NAMALWA (cell line): ENCODE measurements around the gene GRID1.
"Not testable (repeated sequence)": the region's sequence is repeated elsewhere in the genome, so short reads cannot be mapped to it uniquely, and the experiment has no call there.

ENCODE experiments used
- DNase-seq: peaks from one replicate; pipeline ENCODE4 v3.0.0-alpha.2; 2015; ENCODE audit warnings: low spot score

The GRID1 gene

DNA sequence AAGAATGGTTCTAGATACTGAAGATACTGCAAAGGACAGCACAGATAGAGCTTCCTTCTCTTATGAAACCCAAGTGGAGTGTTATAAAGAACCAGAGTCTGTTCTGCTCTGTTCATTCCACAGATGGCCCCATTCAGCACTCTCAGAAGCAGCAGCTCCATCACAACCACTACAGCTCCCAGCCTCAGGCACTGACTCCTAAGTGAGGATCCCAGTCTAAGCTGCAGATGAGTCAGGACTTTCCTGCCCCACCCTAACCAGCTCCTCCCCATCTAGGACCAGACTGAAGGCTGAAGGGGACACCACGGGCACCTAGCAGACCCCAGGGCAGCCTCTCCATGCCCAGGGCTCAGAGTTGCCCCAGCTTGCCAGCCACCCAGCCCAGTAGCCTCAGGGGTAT lies 379.8 kb downstream of the GRID1 start:
- no peak for DNase-seq

DNA sequence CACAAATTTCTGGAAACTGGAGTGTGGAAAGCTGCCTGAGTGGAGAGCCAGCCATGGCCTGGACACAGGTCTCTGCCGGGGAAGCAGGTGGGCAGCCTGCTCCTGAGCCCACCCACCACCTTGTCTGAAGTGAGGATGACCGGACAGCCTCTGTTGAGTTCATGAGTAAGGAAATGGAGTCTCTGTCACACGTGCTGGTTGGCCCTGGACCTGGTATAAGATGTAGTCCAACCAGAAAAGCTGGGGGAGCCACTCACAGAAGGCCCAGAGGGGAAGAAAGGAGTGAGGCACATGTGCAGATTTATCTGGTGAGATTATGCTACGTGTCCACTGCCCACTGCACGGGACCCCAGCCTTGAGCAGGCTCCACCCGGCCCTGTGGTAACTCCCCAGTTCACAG lies 383.5 kb downstream of the GRID1 start:
- DNase-seq = no peak

DNA sequence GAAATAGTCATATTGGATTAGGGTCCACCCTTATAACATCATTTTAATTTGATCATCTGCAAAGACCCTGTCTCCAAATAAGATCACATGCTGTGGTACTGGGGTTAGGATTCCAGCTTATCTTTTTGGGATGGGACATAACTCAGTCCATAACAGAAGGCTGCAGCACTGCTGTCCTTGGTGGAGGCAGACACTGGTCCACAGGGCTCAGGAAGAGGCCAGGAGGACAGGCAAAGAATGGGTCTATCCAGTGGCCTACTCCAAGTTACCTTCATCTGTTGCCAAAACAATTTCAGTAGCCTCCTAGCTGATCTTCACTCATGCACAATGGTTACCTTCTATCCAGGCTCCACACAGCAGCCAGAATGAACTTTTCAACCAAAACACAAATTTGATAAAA lies 387.0 kb downstream of the GRID1 start:
- no peak for DNase-seq

DNA sequence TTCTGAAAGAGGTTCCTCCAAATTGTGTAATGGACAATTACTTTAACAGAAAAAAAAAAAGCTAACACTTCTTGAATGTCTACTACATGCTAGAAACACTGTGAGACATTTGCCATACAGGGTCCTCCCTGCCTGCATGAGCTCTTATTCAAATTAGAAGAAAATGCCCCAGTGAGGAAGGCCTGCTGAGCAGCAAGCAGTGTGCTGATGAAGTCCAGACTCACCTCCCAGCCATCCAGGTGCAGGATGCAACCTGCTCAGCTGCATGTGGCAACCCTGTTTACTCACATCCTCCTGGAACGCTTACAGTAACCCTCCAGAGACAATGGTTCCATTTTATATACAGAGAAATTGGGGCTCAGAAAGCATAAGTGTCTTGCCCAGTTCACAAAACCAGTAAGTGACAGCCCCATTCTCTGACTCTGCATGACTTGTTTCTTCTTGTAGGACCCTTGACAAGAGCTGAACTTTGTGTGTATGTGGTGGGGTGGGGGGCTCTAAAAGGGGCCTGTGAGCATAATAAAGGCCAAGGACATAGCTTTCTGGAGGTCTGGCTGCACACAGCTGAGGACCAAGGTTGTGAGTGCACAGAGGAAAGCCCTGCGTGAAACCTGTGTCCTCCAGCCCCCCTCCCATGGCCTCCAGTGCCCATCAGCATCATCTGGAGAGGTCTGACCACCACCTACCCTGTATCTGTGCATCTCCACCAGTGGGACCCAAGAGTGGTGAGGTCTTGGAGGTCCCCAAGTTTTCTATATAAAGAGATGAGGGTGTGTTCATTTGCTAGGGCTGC lies 387.8 kb downstream of the GRID1 start:
- DNase-seq = no peak

DNA sequence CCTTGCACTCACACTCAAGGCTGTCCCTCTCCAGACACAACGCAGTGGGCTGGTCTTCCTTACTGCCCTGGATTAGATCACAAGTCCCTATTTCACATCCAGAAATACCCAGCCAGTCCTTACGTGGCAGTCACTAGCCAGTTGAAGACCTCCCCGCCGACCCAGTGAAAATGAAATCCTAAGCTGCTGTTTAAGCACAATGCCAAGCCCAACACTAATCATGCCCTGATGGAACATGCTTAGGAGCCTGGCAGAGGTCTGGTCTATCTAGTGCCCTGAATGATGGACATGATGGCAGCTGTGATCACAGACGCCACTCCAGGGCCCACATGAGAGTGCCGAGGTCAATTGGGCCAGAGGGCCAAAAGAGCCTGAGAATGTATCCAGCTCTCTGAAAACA lies 389.0 kb downstream of the GRID1 start:
- no peak for DNase-seq

DNA sequence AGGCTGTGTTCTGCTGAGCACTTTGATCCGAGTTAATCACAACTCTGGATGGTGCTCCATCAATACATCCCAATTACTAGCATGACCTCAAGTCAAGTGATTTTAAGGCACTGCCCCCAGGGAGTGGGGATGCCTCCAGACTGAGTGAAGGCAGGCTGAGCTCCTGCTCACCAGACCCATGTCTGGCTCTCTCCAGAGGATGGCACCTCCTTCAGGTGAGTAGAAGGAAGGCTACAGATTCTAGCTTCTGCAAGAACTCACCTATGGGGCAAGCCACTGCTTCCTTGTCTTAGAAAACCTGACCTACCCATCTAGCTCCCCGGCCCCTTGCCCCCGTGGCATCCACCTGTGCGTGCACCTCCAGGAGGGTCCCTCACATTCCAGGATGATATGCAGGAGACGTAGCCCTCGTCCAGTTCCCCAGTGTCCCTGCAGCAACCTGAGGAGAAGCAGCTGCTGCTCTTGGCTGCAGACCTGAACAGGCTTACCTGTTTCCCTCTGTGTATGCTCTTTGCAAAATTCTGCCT lies 390.3 kb downstream of the GRID1 start:
- no peak for DNase-seq

- no peak for DNase-seq
Measured at GRCh38 chr10:85971494-85971893, 395.1 kb downstream of the GRID1 start.

- DNase-seq = no peak
Measured at GRCh38 chr10:85967594-85967993, 399.0 kb downstream of the GRID1 start.

- no peak for DNase-seq
Measured at GRCh38 chr10:85961479-85962067, 405.0 kb downstream of the GRID1 start.

- no peak for DNase-seq
Measured at GRCh38 chr10:85961073-85961472, 405.5 kb downstream of the GRID1 start.

DNA sequence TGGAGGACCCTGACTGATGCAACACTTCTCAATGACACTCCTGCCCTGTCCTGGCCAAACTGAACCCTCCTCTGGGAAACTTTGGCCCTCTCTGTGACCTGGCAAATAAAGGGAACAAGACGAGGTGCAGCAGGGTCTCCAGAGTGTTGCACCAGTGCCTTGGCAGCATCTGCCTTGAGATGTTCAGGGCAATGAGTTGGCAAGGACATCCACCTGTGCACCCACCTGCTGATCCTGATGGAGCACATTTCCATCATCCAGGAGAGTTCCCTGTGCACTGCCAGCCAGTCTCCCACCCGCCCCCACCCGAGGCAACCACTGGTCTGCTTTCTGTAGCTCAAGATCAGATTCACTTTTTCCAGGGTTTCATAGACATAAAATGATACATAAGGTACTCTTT lies 407.4 kb downstream of the GRID1 start:
- DNase-seq = no peak

DNA sequence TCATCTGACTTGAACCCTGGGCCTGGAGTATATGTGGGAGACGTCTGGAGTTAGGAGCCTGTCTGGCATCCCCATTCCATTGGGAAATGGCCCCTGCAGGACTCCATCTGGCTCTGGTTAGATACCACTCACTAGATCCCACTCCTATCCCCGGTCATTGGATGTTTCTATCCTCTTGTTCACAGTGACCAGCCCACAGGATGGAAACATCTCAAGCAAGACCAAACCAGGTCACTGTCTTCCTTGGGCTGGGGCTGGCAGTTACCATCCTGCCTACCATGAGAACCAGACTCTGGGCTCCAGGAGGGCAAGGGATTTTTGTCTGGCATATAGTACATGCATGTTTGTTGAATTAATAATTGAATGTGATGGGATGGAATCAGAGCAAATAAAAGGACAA lies 415.7 kb downstream of the GRID1 start:
- no peak for DNase-seq

- DNase-seq = peak; percentile 48
Measured at GRCh38 chr10:85946713-85947326, 419.8 kb downstream of the GRID1 start.

DNA sequence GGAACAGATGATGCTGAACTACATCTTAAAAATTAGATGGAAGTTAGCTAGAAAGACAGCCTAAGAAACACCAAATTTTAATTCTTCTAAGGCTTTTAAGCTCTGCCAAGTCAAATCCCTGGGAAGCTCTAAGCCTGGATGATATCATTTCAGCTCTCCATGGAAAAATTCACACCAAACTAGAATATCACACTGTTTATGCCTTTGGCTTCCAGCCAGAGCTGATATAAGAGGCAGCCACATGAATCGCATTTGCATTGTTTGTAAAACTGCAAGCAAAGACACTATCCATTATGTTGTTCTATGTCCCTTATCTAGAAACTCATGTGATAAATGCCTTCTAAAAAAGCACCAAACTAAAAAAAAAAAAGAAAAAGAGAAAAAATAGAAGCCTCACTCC lies 430.4 kb downstream of the GRID1 start:
- no peak for DNase-seq

GRCh38 chr10:85934586-85934985 lies 432.0 kb downstream of the GRID1 start:
- DNase-seq = no peak

GRCh38 chr10:85929993-85930392 lies 436.6 kb downstream of the GRID1 start:
- DNase-seq = not testable (repeated sequence)

GRCh38 chr10:85927952-85928665 lies 438.5 kb downstream of the GRID1 start:
- DNase-seq = no peak

- DNase-seq = no peak
Measured at GRCh38 chr10:85926986-85927385, 439.6 kb downstream of the GRID1 start.

DNA sequence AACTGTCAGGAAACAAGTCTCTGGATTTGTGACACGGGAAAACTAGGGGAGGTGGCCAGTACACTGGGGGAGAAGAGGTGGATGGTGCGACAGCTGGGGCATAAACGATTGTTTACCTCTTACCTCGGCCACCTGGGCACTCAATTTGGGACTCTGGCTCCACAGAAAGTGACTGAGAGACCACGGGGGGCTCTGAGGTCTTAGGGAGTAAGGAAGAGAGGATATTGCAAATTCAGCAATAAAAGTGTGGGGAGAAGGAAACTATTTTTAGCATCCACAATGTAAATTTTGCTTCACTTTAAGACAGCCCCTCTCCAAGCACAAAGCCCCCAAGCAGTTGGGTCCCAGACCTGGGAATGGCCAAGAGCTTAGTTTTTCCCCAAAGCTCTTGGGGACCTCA lies 440.5 kb downstream of the GRID1 start:
- DNase-seq = no peak

DNA sequence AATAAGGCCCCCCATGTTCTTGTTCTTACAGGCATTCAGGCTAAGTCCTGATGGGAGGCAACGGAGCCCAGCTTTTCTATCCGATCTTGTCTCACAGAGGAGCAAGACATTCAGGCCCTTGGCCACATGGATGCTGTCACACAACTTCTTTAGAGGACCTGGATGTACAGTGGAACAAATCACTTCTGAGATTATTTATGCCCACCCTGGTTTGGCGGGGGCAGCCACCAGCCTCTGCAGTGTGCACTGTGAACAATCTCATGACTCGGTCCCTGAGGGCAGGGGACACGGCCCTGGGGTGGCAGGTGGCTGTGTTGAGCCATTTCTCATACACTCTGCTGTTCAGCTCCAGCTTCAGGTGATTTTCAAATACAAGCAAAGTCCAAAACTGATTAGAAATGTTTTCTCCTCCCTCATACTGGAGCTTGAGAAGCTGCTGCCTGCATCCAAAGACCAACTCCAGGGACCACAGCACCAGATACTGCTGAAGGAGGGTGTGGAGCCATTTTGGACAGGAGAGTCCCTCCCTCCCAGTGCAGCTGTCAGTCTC lies 441.3 kb downstream of the GRID1 start:
- DNase-seq = no peak

DNA sequence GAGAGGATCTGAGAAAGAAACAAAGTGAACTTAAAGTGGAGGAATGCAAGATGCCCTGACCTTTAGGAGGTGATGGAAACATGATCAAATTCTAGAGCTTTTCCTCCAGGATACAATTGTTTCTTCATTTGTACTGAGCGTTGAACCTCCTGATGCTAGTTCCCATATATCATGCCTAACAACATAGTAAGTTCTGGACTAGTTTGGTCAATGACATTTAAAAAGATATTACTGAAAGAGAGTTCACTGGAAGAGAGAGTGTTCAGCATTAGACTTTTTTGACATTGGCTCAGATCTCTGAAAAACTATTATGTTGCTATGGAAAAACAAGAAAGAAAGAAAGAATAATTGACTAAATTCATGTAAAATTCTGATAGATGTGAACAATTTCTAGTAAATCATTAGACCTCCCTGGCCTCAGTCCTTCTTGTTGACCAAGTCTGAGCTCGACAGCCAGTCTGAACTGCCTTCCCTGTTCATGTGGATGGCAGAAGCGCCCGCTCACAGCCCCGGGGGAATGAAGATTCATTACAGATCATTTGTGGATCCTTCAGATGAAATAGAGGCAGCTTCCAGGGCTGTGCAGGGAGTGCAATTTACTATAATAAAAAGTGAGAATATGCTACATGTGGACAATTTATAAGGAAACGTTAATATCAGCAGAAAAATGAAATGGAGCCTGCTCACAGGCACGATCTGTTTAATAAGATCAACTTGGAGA lies 442.1 kb downstream of the GRID1 start:
- no peak for DNase-seq
